HG02571 (cell line): Measurements from ENCODE around the gene CORO7.

Source experiments
- ATAC-seq: cut with Tn5 transposase; IDR thresholded peaks from one replicate; pipeline ENCODE4 v1.9.1; 2021; ENCODE audit warnings: mild to moderate bottlenecking, moderate library complexity; ENCODE audit not compliant: unreplicated experiment

Gene CORO7

DNA sequence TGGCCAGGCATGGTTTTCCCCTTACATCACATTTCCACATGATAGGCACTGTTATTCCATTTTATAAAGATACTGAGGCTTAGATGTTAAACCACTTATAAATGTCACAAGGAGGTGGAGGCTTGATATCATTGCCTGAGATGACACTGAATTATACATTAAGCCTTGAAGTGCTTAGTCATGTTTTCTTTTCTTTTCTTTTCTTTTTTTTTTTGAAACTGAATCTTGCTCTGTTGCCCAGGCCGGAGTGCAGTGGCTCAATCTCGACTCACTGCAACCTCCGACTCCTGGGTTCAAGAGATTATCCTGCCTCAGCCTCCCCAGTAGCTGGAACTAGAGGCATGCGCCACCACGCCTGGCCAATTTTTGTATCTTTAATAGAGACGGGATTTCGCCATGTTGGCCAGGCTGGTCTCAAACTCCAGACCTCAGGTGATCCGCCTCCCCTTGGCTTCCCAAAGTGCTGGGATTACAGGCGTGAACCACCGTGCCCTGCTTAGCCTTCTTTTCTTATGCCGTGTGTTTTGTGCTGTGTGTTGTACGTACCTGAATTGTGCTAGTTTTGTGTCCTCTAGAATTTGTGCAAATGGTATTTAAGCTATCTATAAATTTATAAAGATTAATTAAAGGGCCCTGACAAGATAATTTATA lies 10.5 kb upstream of the CORO7 start:
- ATAC-seq = no peak

DNA sequence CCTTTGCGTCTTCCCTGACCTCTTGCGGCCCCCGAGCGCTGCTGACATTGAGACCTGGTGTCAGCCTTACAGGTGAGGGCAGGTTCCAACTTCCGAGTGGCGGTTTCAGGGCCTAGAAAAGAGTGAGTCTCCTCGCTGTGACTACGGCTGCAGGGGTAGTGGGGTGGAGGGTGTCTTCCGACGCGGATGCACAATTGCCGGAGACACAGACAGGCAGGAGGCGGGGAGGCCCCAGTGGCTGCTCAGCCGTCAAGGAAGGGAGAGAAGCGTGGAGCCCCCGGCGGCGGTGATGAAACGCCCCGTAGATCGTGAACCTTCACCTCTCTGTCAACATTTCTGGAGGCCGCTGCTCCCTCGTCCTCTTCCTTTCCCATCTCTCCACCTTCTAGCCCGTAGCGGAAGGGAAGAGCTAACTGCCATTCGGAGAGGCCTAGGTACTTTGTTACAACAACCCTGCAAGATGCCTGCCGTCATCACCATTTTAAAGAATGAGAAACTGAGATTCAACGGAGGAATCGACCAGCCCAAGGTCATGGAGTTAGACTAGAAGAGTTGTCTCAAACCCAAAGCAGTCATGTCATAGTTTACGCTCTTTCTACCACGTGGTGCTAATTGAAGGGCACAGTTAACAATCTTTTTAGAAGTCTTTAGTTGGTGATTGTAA lies 9.8 kb upstream of the CORO7 start:
- peak; percentile 9 for ATAC-seq

DNA sequence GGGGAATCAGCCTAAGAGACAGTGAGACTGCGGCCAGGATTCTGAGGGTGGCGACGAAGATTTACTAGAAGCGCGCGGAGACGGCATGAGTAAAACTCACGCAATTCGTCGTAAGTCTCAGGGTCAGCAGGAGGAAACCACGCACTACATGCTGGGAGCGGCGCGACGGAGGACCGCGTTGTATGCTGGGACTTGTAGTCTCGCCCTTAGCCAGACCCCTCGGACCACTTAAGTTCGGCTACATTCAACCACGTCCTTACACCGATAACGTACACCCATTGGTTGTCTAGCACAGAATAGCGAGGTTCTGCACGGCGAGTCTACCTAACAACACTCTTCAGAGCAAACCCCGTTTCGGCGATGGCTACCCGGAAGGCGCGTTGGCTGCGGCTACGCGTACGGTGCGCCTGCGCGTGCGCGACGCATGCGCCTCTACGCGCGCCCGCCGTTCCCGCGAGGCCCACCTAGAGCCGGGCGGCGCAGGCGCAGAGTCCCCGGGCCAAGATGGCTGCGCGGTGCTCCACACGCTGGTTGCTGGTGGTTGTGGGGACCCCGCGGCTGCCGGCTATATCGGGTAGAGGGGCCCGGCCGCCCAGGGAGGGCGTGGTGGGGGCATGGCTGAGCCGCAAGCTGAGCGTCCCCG lies 9.1 kb upstream of the CORO7 start, which contains the start of gene DNAJA3:
DNAJA3 (plus strand) TSS at position 491 of the 643 bp plus-strand sequence; CDS start at position 505, 14 bp downstream.
- ATAC-seq = peak; percentile 87

DNA sequence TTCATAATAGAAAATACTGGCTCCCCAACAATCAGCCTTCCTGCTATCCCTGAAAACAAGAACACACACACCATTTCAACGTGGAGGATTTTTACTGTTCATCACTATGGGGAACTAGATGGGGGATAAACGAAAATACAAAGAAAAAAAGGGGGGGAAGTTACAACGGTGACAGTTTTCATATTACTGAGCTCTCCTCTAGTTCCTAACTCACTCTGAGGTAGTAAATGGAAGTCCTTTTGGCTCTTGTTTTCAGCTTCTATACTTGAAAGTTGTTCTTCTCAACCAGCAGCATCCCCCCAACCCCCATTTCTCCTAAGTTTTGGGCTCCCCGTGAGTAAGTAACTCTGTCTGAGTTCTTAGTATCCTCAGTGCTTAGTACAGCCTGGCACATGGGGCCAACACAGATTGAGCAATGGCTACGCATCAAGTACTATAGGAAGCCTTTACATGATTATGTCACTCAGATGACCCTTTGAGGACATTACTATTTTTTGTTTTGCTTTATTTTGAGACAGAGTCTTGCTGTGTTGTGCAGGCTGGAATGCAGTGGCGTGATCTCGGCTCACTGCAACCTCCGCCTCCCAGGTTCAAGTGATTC lies 4.2 kb upstream of the CORO7 start:
- no peak for ATAC-seq

DNA sequence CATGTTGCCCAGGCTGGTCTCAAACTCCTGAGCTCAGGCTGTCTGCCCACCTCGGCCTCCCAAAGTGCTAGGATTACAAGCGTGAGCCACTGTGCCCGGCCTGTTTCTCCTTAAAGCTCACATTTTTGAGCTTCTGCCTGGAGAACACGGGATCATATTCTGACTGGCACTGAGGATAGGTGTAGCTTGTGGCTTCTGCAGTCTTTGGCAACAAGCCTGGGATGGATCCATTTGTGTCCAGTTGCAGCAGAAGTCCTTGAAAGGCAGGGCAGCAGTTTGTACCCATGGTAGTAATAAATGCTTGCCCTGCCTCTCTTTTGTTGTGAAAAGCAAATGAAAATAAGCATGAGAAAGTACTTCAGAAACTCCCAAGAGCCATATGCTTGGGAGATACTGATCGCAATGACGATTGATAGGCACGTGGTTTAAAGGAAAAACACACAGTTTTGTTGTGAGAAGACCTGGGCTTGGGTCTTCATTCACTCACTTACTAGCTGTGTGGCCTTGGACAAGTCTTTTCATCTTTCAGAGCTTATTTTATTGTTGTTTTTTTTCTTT lies 3.1 kb upstream of the CORO7 start:
- ATAC-seq = no peak

DNA sequence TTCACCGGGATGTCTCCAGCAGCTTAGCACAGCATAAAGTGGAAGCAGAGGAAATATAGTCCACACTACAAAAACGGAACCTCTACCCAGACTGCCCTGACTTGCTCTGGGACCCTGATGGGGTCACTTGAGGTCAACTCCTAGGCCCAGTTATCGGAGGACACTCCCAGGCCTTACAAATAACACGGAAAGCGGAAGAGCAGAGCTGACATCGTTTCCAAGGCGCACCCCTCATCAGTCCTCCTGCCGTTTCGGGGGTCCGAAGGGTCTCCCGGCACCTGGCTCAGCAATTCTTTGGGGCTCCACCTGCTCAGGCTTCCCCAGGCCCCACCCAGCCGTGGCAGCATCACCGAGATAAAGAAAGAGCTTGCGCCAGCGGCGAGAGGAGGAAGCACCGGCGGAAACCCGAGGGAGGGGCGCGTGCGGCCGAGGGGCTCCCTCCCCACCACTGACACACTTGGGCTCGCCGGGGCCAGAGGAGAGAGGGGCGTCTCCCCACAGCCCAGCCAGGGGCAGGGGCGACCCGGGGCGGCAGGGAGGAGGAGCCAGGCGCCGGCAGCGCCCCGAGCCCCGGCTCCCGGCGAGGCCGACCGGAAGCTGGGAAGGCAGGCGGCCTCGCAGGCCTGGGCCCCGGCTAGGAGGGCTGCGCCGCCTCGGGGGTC lies 727 bp downstream of the CORO7 start:
- ATAC-seq = peak; percentile 15

DNA sequence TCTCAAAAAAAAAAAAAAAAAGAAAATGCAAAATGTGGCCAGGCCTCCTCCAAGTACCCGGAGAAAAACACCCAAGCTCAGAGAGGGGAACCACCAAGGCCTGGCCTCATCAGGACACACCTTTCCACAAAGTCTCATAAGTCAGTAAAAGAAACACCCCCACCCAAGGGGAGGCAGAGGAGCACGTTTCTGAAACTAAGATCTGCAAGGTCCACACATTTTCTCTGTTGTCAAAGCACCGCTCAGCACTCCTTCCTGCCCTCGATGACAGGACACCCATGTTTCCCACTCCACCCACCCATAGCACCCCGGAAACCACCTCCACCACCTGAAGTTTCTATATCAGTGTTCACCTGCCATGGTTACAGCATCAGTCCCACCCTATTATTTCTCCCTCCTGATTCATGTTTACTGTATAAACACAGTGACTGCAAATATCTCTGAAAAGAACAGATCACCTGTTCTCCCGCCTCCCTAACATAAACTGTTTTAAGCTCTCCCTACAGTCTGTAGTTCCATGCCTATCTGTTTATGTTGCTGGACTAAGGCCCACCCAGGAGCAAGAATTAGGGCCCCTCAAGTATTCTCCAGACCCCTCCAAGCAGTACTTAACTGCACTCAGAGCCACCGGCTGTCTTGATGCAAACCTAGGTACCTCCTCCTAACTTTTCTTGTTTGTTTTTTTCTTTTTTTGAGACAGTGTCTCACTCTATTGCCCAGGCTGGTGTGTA lies 2.0 kb downstream of the CORO7 start:
- peak; percentile 40 for ATAC-seq

DNA sequence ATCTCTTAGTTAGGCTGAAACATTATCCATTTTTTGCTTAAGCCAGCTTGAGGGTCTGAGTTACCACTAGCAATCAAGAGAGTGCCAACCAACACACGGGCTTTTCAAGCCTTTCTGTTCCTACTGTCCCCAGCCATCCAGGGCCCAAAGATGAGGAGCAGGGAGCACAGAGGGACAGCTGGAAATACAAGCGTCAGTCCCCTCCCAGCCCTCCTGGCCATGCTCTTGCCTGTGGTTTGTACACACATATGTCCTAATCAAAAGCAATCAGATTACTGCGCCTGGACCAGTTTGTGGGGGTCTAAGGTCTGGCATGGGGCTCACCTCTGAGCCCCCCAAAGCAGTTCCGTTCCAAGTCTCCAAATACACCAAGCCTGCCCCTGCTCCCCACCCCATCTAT lies 3.5 kb downstream of the CORO7 start:
- ATAC-seq = no peak

DNA sequence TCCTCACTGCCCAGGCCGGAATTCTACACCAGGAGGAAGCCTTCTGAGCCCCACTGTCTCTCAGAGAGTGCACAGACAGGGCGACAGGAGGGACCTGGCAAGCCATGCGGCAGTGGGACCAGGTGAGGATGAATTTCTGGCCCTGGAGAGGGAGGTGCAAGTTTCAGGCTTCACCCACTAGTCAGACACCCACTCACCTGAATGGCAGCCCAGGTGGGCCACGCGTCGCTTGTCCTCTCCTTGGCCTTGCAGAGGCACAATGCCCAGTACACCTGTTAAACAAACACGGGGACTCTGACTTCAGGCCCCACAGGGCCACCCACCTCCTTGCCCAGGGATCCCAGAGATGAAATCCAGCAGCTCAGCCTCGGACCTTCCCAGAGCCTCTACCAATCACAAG lies 4.2 kb downstream of the CORO7 start:
- no peak for ATAC-seq

DNA sequence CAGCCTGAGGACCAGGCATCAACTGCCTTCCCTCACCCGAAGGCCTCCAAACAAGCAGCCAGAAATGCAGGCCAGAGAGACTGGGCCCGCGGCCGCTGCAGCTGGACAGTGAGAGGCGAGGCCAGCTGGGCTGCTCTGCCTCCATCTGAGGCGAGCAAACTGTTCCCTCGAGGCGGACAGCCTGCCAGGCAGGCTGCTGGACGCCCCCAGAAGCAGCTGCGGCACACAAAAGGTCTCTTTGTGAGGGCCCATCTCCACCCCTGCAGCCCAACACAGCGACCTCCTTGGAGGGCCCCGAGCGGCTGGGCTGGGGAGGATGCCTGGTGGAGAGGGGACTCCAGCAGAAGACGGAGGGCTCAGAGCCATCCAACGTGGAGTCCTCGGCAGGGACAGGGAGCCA lies 4.7 kb downstream of the CORO7 start:
- no peak for ATAC-seq

DNA sequence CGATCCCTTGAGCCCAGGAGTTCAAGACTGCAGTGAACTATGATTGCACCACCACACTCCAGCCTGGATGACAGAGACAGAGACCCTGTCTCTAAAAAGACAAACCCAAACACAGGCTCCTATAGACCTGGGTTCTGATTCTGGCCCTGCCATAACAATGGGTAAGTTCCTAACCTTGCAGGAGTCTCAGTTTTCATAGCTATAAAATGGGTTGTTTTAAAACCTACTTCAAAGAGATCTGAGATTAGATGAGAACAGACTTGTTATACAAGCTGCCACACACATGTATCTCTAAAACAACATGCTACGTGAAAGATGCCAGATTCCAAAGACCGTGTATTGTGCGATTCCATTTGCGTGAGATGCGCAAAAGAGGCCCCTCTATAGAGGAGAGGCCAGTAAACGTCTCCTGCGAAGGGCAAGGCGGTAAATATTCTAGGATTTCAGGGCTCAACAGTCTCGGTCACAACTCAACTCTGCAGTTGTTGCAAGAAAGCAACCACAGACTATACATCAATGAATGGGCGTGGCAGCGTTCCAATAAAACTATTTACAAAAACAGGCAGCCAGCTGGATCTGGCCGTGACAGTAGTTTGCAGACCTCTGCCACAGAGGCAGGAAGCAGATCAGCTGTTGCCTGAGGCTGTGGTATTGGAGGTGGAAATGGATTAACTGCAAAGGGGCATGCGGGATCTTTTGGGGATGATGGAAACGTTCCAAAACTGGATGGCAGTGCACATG lies 5.9 kb downstream of the CORO7 start:
- ATAC-seq = no peak

DNA sequence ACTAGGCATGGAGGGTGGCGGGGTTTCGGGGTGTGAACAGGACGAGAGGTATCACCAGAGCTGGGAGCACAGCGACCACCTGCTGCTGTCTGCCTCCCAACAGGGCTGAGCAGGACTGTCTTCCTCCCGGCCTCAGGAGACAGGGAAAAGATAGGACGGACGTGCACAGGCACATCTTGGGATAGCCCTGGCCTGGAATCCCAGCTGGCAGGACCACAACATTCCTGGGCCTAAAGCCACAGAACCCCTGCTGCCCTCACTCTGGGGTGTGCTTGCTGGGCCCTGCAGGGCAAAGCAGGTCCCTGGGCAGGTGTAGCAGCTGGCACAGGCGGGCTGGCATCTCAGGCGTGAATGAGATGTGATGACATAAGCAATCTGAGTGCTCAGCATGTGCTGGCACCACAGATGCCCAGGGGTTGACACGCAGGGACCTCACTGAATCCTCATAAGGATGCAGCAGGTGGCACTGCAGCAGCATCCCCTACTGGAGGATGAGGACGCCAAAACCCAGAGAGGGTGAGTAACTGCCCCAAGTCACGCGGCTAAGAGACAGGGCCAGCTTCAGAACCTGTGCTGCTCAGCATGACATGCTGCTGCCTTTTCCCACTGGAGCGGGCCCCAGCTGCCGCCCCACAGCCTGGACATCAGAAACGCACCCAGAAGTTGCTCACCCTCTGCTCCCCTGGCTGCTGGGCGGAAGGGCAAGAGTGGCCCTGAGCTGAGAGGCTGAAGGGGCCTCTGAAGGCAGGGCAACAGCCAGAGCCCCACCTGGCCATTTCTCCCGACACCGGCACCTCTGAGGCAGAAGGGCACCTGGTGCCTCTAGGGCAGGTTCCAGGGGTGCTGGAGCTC lies 7.1 kb downstream of the CORO7 start:
- ATAC-seq = no peak

DNA sequence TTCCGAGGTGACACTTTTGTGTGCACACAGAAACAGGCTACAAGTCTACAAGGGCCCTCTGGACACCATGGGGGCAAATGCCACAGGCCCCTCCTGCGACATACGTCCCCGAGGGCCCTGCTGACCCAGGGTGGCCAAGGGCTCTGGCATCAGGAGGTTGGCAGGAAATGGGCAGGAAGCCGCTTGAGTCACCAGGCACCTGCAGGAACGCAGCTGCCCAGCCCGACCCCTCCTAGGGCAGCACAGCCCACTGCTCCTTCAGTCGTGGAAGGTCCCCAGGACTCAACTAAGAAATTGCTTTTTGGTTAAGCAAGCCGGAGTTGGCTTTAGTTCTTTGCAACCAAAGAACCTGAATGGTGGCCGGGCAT lies 8.1 kb downstream of the CORO7 start:
- no peak for ATAC-seq

DNA sequence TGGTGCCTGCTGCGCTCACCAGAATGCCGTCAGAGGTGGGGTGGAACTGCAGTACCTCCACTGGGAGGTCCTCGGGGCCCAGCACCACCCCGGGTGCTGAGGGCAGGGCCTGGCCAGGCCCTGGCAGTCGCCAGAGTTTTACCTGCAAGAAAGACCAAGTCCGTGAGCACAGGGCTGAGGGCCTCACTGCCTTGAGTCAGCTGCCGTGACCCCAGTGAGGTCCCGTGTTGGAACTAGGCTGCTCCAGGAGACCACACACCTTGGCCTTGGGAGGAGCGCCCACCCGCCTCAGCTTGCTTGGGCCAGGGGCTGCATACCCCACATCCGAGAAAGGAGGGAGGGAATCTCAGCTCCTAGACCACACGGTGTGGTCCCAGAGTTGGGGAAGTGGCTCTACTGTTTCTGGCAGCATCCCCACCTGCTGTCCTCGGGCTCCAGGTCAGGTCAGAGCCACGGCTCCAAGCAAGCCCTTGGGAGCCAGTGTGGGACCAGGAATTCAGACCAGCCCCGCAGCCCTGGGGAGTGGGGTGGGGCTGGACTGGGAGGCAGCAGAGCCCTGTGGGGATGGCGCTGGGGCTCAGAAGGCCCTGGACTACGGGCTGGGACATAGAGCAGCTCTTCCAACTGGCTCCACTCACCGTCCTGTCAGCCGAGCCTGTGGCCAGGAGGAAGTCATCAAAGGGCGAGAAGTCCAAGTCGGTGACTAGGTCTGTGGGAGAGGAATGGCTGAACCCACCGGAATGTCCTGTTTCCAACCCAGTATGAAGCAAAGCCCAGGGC lies 8.7 kb downstream of the CORO7 start:
- no peak for ATAC-seq

DNA sequence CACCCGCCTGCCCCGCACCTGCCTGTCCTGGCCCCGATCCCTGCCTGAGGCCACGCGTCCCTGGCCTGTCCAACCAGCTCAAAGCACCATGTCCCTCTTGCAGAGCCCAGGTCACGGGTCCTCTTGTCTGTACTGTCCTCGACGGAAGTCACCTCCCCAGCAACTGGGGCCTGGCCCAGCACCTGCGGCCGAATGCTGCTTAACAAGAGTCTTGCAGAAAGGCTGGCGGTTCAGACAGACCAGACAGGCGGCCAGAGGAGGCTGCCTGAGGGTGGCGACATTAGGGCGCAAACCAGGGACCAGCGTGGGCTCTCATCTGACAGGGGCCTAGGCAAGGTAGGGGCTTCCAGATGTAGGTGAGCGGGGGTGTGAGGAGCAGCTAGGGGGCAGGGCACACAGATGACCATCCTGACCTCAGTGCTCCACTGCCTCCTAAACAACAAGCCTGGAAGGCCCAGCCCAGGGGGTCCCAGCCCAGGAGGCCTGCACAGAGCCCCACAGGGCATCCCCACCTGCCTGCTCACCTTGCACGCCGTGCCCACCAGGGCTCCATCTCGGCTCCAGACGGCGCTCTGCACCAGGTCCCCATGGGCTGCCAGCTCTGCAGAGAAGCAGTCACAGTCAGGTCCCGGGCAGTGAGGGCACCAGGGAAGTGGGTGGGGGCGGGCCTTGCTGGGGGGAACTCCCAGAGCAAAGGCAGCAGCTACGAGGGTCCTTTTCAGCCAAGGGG lies 11.3 kb downstream of the CORO7 start:
- no peak for ATAC-seq

DNA sequence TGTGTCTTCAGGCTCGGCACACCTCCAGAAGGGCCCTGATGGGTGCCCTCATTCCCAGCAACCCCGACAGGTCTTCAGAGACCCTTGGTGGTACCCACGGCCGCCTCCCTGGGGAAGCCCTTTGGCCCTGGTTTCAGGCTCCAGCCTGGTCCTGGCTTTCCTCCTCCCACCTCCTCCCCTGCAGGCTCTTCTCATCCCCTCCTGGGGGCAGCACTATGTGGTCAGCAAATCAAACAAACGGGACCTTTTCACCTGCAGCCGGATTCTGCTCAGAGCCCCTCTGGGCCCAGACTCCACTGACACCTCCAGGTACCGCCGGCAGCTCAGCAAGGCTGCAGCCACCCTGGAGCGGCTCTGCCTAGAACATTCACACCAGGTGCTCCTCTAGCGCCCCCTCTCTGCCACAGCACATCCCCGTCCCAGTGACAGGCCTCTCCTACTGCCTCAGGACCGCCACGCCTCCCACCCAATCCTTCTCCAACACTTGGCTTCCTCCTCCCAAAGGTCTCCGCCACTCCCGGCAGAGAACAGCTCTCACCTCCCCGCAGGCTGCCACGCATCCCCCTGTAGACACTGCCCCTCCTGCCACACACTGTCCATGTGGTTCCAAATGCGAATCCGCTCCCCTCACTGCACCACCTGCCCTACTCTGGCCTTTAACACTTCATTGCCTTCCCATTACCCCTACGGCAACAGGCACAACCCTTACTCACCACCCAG lies 12.0 kb downstream of the CORO7 start:
- no peak for ATAC-seq
